ENCODE results near the gene MRPL36. TPM values are rescaled to one million over a fixed set of nuclear protein-coding genes. Genes with fewer than 3 reads are reported as not detected.

The MRPL36 gene
- total RNA-seq, 1 experiment from 2014 or later = 107 TPM

DNA sequence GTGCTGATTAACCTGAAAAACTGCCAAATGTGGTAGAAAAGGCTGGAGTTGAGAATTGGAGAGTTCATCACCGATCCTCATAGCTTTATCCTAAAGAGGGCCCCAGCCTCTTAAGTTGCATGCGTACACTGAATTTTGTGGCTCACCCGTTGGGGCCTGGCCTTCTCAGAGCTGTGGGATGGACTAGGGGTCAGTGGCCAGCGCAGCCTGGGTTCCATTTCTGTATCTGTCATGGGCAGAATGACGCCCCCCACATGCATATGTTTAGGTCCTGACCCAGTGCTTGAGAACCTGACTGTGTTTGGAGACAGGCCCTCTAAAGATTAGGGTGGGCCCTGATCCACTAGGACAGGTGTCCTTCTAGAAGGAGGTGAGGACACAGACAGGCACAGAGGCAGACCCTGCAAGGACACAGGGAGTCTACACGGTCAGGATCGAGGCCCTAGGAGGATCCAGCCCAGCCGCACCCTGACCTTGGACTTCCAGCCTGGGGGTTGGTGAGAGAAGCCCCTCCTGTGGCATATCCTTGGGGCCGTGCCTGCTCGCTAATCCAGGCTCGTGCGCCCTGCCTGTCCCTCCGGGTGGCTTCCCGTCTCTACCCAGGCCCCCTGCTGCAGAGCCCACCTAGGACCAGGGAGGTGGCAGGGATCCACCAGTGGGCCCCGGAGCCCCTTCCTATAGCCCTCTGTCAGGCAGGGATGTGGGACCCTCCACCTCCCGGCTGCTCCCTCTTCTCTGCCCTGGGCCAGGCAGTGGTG, 33.8 kb upstream of the MRPL36 start:
- DNase-seq (ENCODE audit: extremely low read depth, low read depth) = no peak

GRCh38 chr5:1832511-1833250, 33.0 kb upstream of the MRPL36 start:
- no peak for DNase-seq (ENCODE audit: extremely low read depth, low read depth)

DNA sequence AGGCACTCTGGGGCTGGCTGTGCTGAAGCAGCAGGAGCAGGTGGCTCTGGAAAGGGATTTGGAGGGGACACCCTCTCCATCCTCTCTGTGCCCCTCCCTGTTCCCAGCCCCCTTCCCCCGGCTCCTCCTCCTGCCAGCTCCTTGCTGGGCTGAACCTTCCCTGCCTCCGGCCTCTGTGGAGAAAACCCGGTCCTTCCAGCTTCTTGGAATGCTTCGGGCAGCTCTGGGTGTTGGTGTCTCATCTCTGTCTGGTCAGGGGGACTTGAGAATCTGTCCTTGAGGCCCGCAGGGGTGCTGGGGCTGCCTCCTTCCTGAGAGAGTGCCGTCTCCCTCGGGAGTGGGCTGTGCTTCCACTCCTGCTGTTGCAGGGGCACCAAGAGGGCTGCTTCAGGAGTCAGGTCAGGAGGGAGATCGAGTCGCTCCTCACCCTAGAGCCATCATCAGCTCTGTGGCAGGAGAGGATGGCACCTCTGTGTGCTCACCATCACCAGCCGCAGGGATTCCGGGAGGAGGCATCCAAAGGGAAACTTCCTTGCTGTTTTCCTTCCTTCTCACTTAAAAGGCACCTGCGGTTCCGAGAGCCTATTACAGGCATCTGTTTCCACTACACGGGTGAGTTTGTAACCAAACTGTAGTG, 32.2 kb upstream of the MRPL36 start:
- no peak for DNase-seq (ENCODE audit: extremely low read depth, low read depth)

DNA sequence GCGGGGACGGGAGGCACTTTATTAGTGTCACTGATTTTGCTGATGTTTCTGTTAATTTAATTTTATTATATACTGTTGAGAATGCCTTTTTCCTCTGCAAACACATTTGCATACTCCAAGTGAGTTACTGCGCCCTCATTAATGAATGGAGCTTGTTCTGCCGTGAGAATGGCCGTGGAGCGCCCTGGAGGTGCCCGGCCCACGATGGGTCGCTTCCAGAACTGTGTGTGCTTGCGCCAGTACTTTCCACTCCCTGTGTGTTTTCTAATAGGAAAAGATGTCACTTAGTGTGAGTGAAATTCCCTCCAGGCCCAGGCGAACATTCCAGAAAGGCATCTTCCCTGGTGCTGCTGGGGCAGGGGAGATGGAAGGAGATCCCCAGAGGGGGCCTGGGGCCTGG, 31.6 kb upstream of the MRPL36 start:
- DNase-seq (ENCODE audit: extremely low read depth, low read depth) = no peak

- no peak for DNase-seq (ENCODE audit: extremely low read depth, low read depth)
These were observed 31.1 kb upstream of the MRPL36 start for GRCh38 chr5:1830571-1831228.

DNA sequence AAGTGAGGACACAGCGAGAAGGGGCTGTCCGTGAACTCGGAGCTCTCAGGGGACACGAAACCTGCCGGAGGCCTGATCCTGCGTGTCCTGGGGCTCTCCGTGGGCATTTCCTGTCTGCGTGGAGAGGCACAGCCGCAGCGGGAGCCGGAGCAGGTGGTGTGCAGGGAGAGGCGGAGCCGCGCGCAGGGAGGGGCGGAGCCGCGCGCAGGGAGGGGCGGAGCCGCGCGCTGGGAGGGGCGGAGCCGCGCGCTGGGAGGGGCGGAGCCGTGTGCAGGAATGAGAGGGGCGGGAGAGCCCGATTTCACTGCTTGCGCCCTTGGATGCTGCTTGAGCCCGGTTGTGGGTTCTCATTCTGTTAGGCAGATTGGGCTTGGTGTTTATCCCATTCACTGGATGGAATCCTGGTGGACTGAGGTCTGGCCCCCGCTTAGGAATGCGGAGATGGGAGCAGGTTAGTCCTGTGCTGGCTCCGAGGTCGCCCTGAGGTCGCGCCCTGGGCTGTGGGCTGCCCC, 28.3 kb upstream of the MRPL36 start:
- DNase-seq (ENCODE audit: extremely low read depth, low read depth) = no peak

- DNase-seq (ENCODE audit: extremely low read depth, low read depth) = no peak
These were observed 27.6 kb upstream of the MRPL36 start for GRCh38 chr5:1827025-1827885.

- no peak for DNase-seq (ENCODE audit: extremely low read depth, low read depth)
These were observed 26.8 kb upstream of the MRPL36 start for GRCh38 chr5:1826235-1826980.

- DNase-seq (ENCODE audit: extremely low read depth, low read depth) = no peak
These were observed 25.5 kb upstream of the MRPL36 start for GRCh38 chr5:1824903-1825841.

GRCh38 chr5:1824109-1824821, 24.6 kb upstream of the MRPL36 start:
- no peak for DNase-seq (ENCODE audit: extremely low read depth, low read depth)

DNA sequence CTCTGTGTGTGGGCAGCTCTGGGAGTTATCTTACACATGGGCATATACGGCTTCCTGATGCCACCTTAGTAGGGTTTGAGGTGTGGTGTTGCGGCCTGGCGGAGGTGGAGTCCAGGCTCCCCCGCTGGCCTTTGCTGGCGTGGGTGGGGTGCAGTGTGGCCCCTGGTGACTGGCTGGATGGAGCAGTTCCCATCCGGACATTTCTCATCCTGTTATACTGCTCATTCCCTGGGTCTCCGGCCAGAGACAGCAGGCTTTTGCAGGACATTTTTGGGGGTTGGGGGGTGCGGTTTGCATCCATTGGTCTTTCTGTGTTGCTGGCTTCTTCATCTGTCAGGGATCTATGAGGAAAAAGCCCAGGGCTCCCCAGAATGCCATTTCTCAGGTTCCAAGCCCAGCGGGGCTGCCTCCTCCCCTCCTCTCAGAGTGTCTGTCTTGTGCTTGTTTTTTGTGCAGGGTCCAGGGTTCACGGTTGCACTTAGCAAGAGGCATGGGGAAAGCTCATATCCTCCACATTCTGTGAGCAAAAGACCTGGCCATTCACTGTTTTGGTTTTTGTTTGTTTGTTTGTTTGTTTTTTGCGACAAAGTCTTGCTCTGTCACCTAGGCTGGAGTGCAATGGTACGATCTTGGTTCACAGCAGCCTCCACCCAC, 23.9 kb upstream of the MRPL36 start:
- DNase-seq (ENCODE audit: extremely low read depth, low read depth) = no peak

DNA sequence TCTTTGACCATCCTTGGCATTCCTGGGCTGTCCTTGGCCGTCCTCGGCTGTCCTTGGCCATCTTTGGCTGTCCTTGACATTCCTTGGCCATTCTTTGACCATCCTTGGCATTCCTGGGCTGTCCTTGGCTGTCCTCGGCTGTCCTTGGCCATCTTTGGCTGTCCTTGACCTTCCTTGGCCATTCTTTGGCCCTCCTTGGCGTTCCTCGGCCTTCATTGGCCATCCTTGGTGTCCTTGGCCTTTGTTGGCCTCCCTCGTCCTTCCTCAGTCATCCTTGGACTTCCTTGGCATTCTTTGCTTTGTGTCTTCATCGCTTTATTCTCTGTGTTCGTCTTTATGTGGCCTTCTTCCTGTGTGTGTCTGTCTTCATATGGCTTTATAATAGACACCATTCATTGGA, 22.2 kb upstream of the MRPL36 start:
- no peak for DNase-seq (ENCODE audit: extremely low read depth, low read depth)

GRCh38 chr5:1820926-1821325, 21.3 kb upstream of the MRPL36 start:
- DNase-seq (ENCODE audit: extremely low read depth, low read depth) = no peak

GRCh38 chr5:1820381-1820780, 20.7 kb upstream of the MRPL36 start:
- DNase-seq (ENCODE audit: extremely low read depth, low read depth) = no peak

- no peak for DNase-seq (ENCODE audit: extremely low read depth, low read depth)
These were observed 19.8 kb upstream of the MRPL36 start for GRCh38 chr5:1819458-1819857.

DNA sequence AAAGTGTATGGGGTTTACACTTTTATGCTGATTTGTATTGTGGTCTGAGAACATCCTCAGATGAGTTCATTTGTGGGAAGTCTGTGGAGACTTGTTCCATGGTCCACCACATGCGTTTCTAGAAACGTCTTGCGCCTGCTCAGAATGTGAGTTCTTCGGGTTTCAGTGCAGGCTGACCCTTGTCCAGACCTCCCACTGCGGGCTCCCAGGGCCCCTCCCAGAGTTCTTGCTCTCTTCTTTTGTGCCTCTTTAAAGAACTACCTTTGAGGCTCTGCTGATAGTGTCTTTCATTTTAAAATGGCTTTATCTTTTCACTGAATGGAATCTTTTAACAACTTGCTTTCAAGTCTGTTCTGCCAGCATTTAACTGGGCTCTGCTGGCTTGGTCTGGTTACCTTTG, 19.1 kb upstream of the MRPL36 start:
- no peak for DNase-seq (ENCODE audit: extremely low read depth, low read depth)
